Measurements from ENCODE around the gene ADIPOR1. TPM values are rescaled to one million over a fixed set of nuclear protein-coding genes. Genes with fewer than 3 reads are reported as not detected.
"Not testable (repeated sequence)": the region's sequence is repeated elsewhere in the genome, so short reads cannot be mapped to it uniquely, and the experiment has no call there.

ADIPOR1 gene
- total RNA-seq, 2 donors from 2014 or later: 69.7 to 90.4 TPM

- intact Hi-C loops (cut with DNase I, micrococcal nuclease): no loop called here
- ATAC-seq: no peak
- no peak for DNase-seq
Measured at GRCh38 chr1:202951437-202951836, 6.7 kb downstream of the ADIPOR1 start.

DNA sequence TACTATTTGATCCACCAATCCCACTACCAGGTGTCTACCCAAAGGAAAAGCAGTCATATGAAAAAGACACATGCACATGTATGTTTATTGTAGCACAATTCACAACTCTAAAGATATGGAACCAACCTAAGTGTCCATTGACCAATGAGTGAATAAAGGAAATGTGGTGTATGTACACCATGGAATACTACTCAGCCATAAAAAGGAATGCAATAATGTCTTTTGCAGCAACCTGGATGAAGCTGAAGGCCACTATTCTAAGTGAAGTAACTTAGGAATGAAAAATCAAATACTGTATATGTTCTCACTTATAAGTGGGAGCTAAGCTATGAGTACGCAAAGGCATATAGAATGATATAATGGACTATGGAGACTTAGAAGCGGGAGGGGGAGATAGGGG is 12.6 kb downstream of the ADIPOR1 start:
- DNase-seq (no peak), ATAC-seq (no peak)
- intact Hi-C loops (cut with DNase I, micrococcal nuclease): no loop called here

DNA sequence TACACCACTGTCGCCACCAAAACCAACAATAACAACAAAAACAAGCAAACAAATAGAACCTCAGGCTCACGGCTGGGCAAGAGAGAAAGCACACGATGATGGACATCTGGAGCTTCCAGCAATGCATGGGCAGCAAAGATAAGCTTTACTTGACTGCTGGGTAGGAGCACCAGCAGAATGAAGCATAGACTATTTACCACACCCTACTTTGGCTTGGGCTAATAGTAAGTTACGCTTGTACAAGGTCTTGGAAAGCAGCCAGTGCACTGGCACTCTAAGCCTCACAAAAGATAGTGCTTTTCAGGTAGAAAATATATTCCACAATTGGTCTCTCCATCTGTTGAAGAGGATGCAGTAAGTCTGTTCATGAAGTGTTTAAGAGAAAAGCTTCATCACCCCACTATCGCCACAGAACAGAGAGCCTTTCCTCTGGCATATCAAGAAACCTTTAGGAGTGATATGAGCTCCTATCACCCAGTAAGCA is 13.6 kb downstream of the ADIPOR1 start:
- DNase-seq (no peak), ATAC-seq (no peak)
- intact Hi-C loops (cut with DNase I, micrococcal nuclease): no loop called here

DNA sequence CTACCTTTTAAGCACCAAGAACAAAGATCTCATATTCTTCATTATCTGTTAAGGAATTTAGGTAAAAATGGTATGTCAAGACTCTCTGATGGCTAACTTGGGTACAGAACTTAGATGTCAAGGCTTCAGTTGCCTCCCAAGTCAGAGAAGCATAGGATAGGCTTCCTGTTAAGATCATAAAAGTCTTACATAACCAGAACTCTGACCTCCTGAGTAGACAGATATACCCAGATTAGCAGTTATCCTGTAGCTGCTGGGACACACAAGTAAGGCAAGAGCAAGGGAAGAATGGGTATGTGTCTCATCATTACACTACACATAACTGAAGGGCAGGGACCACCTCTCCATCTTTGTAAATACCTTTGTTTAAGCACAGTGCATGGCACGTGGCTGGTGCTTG is 15.7 kb downstream of the ADIPOR1 start:
- ATAC-seq (peak; percentile 65), DNase-seq (no peak)
- intact Hi-C loops (cut with DNase I, micrococcal nuclease): no loop called here

DNA sequence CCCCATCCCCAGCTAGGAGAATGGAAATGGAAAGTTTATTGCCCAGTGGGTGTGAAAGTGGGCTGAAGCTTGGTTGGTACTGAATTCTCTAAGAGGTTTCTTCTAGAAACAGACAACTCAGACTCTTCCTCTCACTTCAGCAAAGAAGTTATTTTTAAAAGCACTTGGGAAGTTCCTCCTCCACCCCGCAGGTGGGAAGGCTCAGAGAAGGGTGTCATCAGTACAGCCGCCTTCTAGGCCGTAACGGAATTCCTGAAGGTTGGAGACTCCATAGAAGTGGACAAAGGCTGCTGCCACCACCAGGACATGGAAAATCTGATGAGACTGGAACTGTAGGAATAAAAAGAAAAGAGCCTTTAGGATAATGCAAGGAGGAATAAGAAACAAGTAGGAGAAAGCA is 16.7 kb downstream of the ADIPOR1 start:
- no peak for ATAC-seq
- no peak for DNase-seq
- intact Hi-C loops (cut with DNase I, micrococcal nuclease): no loop called here

DNA sequence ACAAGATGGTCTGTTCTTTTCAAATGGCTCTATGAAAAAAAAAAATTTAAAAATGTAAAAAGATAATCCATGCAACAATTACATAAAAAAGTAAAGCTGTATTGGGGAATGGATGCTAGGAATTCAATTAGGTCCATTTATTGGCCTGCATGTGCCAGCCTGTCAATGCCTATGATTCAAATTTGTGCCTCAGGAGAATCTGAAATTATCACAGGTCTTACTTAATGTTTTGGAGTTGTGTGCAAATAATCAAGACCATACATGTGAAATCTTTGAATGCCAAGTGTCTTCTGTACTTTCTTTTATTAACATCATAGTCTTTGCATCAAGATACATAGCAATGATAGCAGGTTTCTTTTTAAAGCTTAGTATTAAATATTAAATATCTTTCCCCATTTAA is 17.6 kb downstream of the ADIPOR1 start:
- no peak for ATAC-seq
- intact Hi-C loops (cut with DNase I, micrococcal nuclease): no loop called here

DNA sequence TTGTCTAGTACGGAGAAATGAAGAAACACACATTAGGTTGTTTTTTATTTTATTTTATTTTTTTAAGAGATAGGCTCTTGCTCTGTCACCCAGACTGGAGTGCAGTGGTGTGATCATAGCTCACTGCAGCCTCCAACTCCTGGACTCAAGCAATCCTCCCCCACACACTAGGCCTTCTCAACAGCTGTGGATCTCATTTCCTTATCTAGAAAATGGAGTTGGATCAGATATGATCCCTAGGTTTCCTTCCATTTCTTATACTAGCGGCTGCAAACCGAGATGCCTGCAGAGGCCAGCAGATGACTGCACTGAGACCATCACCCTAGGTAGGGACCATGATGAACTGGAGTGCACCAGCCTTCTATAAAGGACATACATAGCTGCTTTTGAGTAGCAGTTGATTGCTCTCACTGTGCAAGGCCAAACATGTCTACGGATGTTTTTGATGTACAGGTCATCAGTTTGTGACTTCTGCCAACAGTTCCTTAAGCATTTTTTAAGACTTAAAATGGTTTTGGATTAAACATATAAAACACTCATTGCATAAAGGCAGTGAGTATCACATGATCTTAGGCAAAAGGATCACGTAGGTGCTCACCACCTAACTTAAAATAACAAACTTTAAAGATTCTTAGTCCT is 19.7 kb downstream of the ADIPOR1 start:
- ATAC-seq (no peak), DNase-seq (no peak)
- intact Hi-C loops (cut with DNase I, micrococcal nuclease): loop anchor here in 1 of 2 donors (10.0 kb wide), 1 partner anchor 56 kb away; no protein-coding TSS in a partner anchor

More for the DNA sequence above, 17.6 kb downstream of the ADIPOR1 start:
- DNase-seq: no peak

GRCh38 chr1:202936409-202936808 is 21.7 kb downstream of the ADIPOR1 start:
- ATAC-seq, DNase-seq: not testable (repeated sequence)
- intact Hi-C loops (cut with DNase I, micrococcal nuclease): loop anchor here in 1 of 2 donors (10.0 kb wide), 1 partner anchor 58 kb away; no protein-coding TSS in a partner anchor

- ATAC-seq (no peak), DNase-seq (no peak)
- intact Hi-C loops (cut with DNase I, micrococcal nuclease): loop anchor here in 1 of 2 donors (10.0 kb wide), 1 partner anchor 59 kb away; no protein-coding TSS in a partner anchor
Measured at GRCh38 chr1:202935844-202936243, 22.3 kb downstream of the ADIPOR1 start.

DNA sequence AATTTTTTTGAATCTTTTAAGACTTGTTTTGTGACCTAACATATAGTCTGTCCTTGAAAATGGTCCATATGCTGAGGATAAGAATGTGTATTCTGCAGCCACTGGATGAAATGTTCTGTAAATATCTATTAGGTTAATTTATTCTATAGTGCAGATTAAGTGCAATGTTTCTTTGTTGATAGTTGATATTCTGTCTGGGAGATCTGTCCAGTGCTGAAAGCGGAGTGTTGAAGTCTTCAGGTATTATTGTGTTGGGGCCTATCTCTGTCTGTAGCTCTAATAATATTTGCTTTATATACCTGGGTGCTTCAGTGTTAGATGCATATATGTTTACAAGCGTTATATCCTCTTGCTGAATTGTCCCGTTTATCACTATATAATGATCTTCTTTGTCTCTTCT is 23.4 kb downstream of the ADIPOR1 start:
- ATAC-seq: no peak
- intact Hi-C loops (cut with DNase I, micrococcal nuclease): loop anchor here in 1 of 2 donors (10.0 kb wide), 1 partner anchor 60 kb away; no protein-coding TSS in a partner anchor
- no peak for DNase-seq

- ATAC-seq: no peak
- DNase-seq: no peak
- intact Hi-C loops (cut with DNase I, micrococcal nuclease): loop anchor here in 1 of 2 donors (10.0 kb wide), 1 partner anchor 62 kb away; no protein-coding TSS in a partner anchor
Measured at GRCh38 chr1:202932476-202932875, 25.6 kb downstream of the ADIPOR1 start.

GRCh38 chr1:202926581-202927491 is 31.3 kb downstream of the ADIPOR1 start, which contains the start of gene KLHL12:
TSS of gene KLHL12 (minus strand) at chr1:202927234. CDS start at chr1:202925162, 2,072 bp downstream.
- intact Hi-C loops (cut with DNase I, micrococcal nuclease): no loop called here
- ATAC-seq: peak; percentile 96
- peak; percentile 96 to 99 for DNase-seq

GRCh38 chr1:202923533-202923932 is 34.6 kb downstream of the ADIPOR1 start:
- intact Hi-C loops (cut with DNase I, micrococcal nuclease): no loop called here
- DNase-seq: no peak
- ATAC-seq: no peak

GRCh38 chr1:202919615-202920014 is 38.5 kb downstream of the ADIPOR1 start:
- peak; percentile 91 for ATAC-seq
- intact Hi-C loops (cut with DNase I, micrococcal nuclease): no loop called here
- no peak for DNase-seq

- intact Hi-C loops (cut with DNase I, micrococcal nuclease): no loop called here
- ATAC-seq (no peak), DNase-seq (no peak)
Measured at GRCh38 chr1:202915146-202915545, 43.0 kb downstream of the ADIPOR1 start.

GRCh38 chr1:202912476-202912875 is 45.6 kb downstream of the ADIPOR1 start:
- intact Hi-C loops (cut with DNase I, micrococcal nuclease); DNase-seq; ATAC-seq: not testable (repeated sequence)

DNA sequence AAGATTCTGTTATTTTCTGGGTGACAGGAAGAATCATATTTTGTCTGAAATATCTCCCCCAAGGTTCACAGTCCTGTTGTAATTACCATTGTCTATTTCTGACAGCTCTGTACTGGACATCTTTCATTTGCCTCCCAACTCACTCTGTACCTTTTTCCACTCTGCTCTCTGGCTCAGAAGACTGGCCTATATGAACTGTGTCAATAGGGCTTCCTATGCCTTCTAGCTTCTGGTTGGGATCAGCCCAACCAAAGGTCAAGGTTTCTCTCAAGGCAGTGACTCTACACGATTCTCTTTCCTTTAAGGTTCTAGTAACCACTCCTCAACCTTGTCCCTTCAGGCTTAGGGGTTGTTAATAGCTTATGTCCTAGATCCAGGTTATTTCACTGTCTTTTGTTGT is 48.6 kb downstream of the ADIPOR1 start:
- intact Hi-C loops (cut with DNase I, micrococcal nuclease): no loop called here
- DNase-seq (no peak), ATAC-seq (peak; percentile 68)

- ATAC-seq (peak; percentile 50), DNase-seq (no peak)
- intact Hi-C loops (cut with DNase I, micrococcal nuclease): no loop called here
Measured at GRCh38 chr1:202908998-202909397, 49.1 kb downstream of the ADIPOR1 start.

DNA sequence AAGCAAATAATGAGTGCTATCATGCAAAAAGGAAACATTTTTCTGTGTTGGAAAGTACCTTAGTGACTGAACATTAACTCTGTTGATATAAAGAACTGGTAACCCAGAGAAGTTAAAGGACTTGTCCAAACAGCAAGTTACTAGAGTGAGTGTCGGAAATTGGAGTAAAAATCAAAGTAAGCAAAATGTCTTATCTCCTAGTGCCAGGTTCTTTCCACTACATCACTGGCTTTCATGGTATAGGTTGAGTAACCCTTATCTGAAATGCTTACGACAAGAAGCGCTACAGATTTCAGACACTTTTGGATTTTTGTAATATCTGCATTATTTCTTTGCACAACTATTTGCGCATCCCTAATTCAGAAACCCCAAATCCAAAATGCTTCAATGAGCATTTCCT is 52.8 kb downstream of the ADIPOR1 start:
- intact Hi-C loops (cut with DNase I, micrococcal nuclease): no loop called here
- ATAC-seq (no peak), DNase-seq (no peak)

Data from left colon (tissue), 2 donors.